ENCODE data around the gene CFAP45.

The CFAP45 gene

GRCh38 chr1:159870704-159871103, 29.3 kb downstream of the CFAP45 start:
- DNase-seq = no peak

GRCh38 chr1:159869607-159870006, 30.4 kb downstream of the CFAP45 start:
- DNase-seq = no peak

GRCh38 chr1:159869173-159869572, 30.8 kb downstream of the CFAP45 start:
- peak; percentile 21 for DNase-seq

GRCh38 chr1:159868766-159869165, 31.2 kb downstream of the CFAP45 start:
- no peak for DNase-seq

- no peak for DNase-seq
These were observed 32.3 kb downstream of the CFAP45 start for GRCh38 chr1:159867664-159868026.

- DNase-seq = no peak
These were observed 32.9 kb downstream of the CFAP45 start for GRCh38 chr1:159866905-159867663.

- no peak for DNase-seq
These were observed 33.9 kb downstream of the CFAP45 start for GRCh38 chr1:159866066-159866465.

- no peak for DNase-seq
These were observed 35.7 kb downstream of the CFAP45 start for GRCh38 chr1:159864262-159864661.

- no peak for DNase-seq
These were observed 37.4 kb downstream of the CFAP45 start, which contains the start of gene VSIG8 for GRCh38 chr1:159862557-159862956. TSS of gene VSIG8 (minus strand) at chr1:159862657. CDS start at chr1:159862521, 136 bp downstream.

- no peak for DNase-seq
These were observed 37.9 kb downstream of the CFAP45 start for GRCh38 chr1:159862031-159862430.

- no peak for DNase-seq
These were observed 38.7 kb downstream of the CFAP45 start for GRCh38 chr1:159861218-159861617.

GRCh38 chr1:159860456-159860855, 39.5 kb downstream of the CFAP45 start:
- DNase-seq = no peak

- no peak for DNase-seq
These were observed 40.1 kb downstream of the CFAP45 start for GRCh38 chr1:159859767-159860322.

- no peak for DNase-seq
These were observed 42.1 kb downstream of the CFAP45 start for GRCh38 chr1:159857889-159858288.

GRCh38 chr1:159856576-159856975, 43.4 kb downstream of the CFAP45 start:
- no peak for DNase-seq

GRCh38 chr1:159855709-159856108, 44.3 kb downstream of the CFAP45 start:
- no peak for DNase-seq

GRCh38 chr1:159854693-159855192, 45.2 kb downstream of the CFAP45 start:
- DNase-seq = peak; percentile 37

- no peak for DNase-seq
These were observed 45.8 kb downstream of the CFAP45 start for GRCh38 chr1:159854116-159854692.

GRCh38 chr1:159853417-159854115, 46.4 kb downstream of the CFAP45 start:
- no peak for DNase-seq

GRCh38 chr1:159851407-159851806, 48.6 kb downstream of the CFAP45 start:
- DNase-seq = no peak

- DNase-seq = no peak
These were observed 50.2 kb downstream of the CFAP45 start for GRCh38 chr1:159849626-159850366.

- DNase-seq = no peak
These were observed 51.6 kb downstream of the CFAP45 start for GRCh38 chr1:159848326-159848725.

- DNase-seq = no peak
These were observed 52.7 kb downstream of the CFAP45 start for GRCh38 chr1:159847231-159847630.

All from amniotic stem cell (primary cell).